H1 (cell line): ENCODE data around the gene MKI67. TPM values are rescaled to one million over a fixed set of nuclear protein-coding genes. Genes with fewer than 3 reads are reported as not detected.

ENCODE experiments used
- CTCF ChIA-PET: fragments of 300-600 bp; sonication (Branson Sonifier 250); formaldehyde crosslinking; loops from one replicate; lab custom pipeline; 2021; ENCODE audit not compliant: partially characterized antibody; lab: Charles Lee
- POLR2A ChIA-PET: fragments of 300-600 bp; sonication (Branson Sonifier 250); formaldehyde crosslinking; loops from one replicate; lab custom pipeline; 2021; ENCODE audit warnings: inconsistent platforms; ENCODE audit not compliant: partially characterized antibody; lab: Charles Lee
- DNase-seq, 2 experiments: peaks; one replicate each; pipeline versions ENCODE4 v3.0.0 to v3.0.0-alpha.2; 2010 to 2022; ENCODE audit warnings: low spot score in 2 of 2, low read depth in 1 of 2, mixed read lengths in 1 of 2
- FAIRE-seq: peaks from 2 replicates; lab custom pipeline; 2011; peaks lifted over from hg19 to GRCh38; lab: Jason Lieb, UNC
- H2AFZ ChIP-seq: 2 replicates; pipeline ENCODE4 v1.8.1; 2012; ENCODE audit warnings: low read length, inconsistent platforms
- H2AK5ac ChIP-seq: 2 replicates; pipeline ENCODE4 v1.6.1; 2013; ENCODE audit warnings: low read depth, low read length
- H2BK120ac ChIP-seq: replicated peaks from 2 replicates; pipeline ENCODE3; 2013; ENCODE audit warnings: low read depth, low read length, inconsistent platforms
- H2BK12ac ChIP-seq: 2 replicates; pipeline ENCODE4 v1.6.1; 2013; ENCODE audit warnings: low read depth, low read length
- H2BK15ac ChIP-seq: 2 replicates; pipeline ENCODE4 v1.6.1; 2013; ENCODE audit warnings: low read length
- H2BK20ac ChIP-seq: 2 replicates; pipeline ENCODE4 v1.6.1; 2013; ENCODE audit warnings: low read length
- H2BK5ac ChIP-seq: 2 replicates; pipeline ENCODE4 v1.6.1; 2013; ENCODE audit warnings: low read depth, low read length
- H3K14ac ChIP-seq: 2 replicates; pipeline ENCODE4 v1.6.1; 2013; ENCODE audit warnings: inconsistent platforms; ENCODE audit not compliant: insufficient read length
- H3K18ac ChIP-seq: 2 replicates; pipeline ENCODE4 v1.6.1; 2013; ENCODE audit warnings: low read length; ENCODE audit errors: extremely low read depth
- H3K23ac ChIP-seq: 2 replicates; pipeline ENCODE4 v1.6.1; 2013; ENCODE audit warnings: inconsistent platforms; ENCODE audit not compliant: insufficient read length
- H3K23me2 ChIP-seq: 2 replicates; pipeline ENCODE4 v1.6.1; 2013; ENCODE audit warnings: low read depth, low read length
- H3K27ac ChIP-seq: 2 replicates; pipeline ENCODE4 v1.6.1; 2011; ENCODE audit warnings: low read depth, low read length, inconsistent platforms
- H3K27me3 ChIP-seq, 4 experiments: replicated peaks in 1 of 4; 1 replicate in 1 of 4; 2 replicates in 3 of 4; pipeline versions ENCODE4 v1.6.1 to v1.8.1; 2011 to 2013; ENCODE audit warnings: low read length in 3 of 4, mild to moderate bottlenecking in 3 of 4, inconsistent platforms in 2 of 4, mixed read lengths in 2 of 4, moderate library complexity in 1 of 4; ENCODE audit not compliant: control insufficient read depth in 3 of 4, insufficient read depth in 3 of 4; ENCODE audit errors: extremely low read depth in 1 of 4
- H3K36me3 ChIP-seq, 4 experiments: 2 replicates each; pipeline versions ENCODE4 v1.6.1 to v1.8.1; 2011 to 2013; ENCODE audit warnings: mild to moderate bottlenecking in 4 of 4, low read length in 3 of 4, moderate library complexity in 2 of 4, control low read depth in 1 of 4, inconsistent platforms in 1 of 4; ENCODE audit not compliant: insufficient read depth in 4 of 4, control insufficient read depth in 2 of 4
- H3K4ac ChIP-seq: replicated peaks from 2 replicates; pipeline ENCODE3; 2013; ENCODE audit warnings: low read length, low read depth, mixed read lengths, inconsistent platforms; ENCODE audit not compliant: insufficient read length
- H3K4me1 ChIP-seq, 4 experiments: replicated peaks in 1 of 4; 1 replicate in 1 of 4; 2 replicates in 3 of 4; pipeline versions ENCODE4 v1.6.1 to v1.8.1; 2011 to 2013; ENCODE audit warnings: low read length in 3 of 4, inconsistent platforms in 2 of 4, mixed read lengths in 1 of 4; ENCODE audit not compliant: insufficient read depth in 4 of 4, control insufficient read depth in 3 of 4
- H3K4me2 ChIP-seq, 2 experiments: 2 replicates each; pipeline versions ENCODE4 v1.6.1 to v1.8.1; 2011 to 2013; ENCODE audit warnings: low read depth in 2 of 2, low read length in 2 of 2, control low read depth in 1 of 2, inconsistent platforms in 1 of 2, mild to moderate bottlenecking in 1 of 2; ENCODE audit not compliant: insufficient read depth in 1 of 2
- H3K4me3 ChIP-seq, 4 experiments: fragments of 200-600, 300-600 bp in 1 of 4; sonication (generic), shearing (Covaris generic), sonication (Bioruptor Twin) in 1 of 4; 2 replicates each; pipeline versions ENCODE4 v1.5.1 to v1.8.1; 2011 to 2016; ENCODE audit warnings: low read length in 4 of 4, low read depth in 3 of 4, control low read depth in 2 of 4, inconsistent platforms in 2 of 4, mild to moderate bottlenecking in 2 of 4, mixed read lengths in 1 of 4, moderate library complexity in 1 of 4; ENCODE audit not compliant: insufficient read depth in 2 of 4; ENCODE audit errors: extremely low read depth in 1 of 4
- H3K56ac ChIP-seq: replicated peaks from 2 replicates; pipeline ENCODE3; 2013; ENCODE audit warnings: low read depth, mild to moderate bottlenecking, mixed read lengths, low read length, inconsistent platforms; ENCODE audit not compliant: insufficient read length
- H3K79me1 ChIP-seq: 2 replicates; pipeline ENCODE4 v1.6.1; 2013; ENCODE audit warnings: low read depth, low read length, control low read depth
- H3K79me2 ChIP-seq, 2 experiments: 2 replicates each; pipeline versions ENCODE4 v1.6.1 to v1.8.1; 2012 to 2013; ENCODE audit warnings: low read length in 2 of 2, mild to moderate bottlenecking in 2 of 2, inconsistent platforms in 1 of 2; ENCODE audit not compliant: insufficient read depth in 2 of 2, control insufficient read depth in 1 of 2
- H3K9ac ChIP-seq, 4 experiments: replicated peaks in 1 of 4; 1 replicate in 1 of 4; 2 replicates in 3 of 4; pipeline versions ENCODE4 v1.6.1 to v1.8.1; 2011 to 2013; ENCODE audit warnings: low read depth in 3 of 4, low read length in 3 of 4, control low read depth in 2 of 4, mild to moderate bottlenecking in 2 of 4, moderate library complexity in 2 of 4, inconsistent platforms in 1 of 4; ENCODE audit errors: extremely low read depth in 1 of 4
- H3K9me3 ChIP-seq, 2 experiments: 2 replicates each; pipeline versions ENCODE4 v1.6.1 to v1.8.1; 2012 to 2013; ENCODE audit warnings: mild to moderate bottlenecking in 2 of 2, moderate library complexity in 2 of 2, control low read depth in 1 of 2, inconsistent platforms in 1 of 2, low read depth in 1 of 2, low read length in 1 of 2, mixed read lengths in 1 of 2; ENCODE audit not compliant: insufficient read depth in 2 of 2
- H4K20me1 ChIP-seq, 2 experiments: replicated peaks in 1 of 2; 2 replicates each; pipeline versions ENCODE3 to v1.8.1; 2011 to 2013; ENCODE audit warnings: inconsistent platforms in 2 of 2, low read length in 2 of 2, mild to moderate bottlenecking in 1 of 2; ENCODE audit not compliant: insufficient read depth in 2 of 2, control insufficient read depth in 1 of 2
- H4K5ac ChIP-seq: 2 replicates; pipeline ENCODE4 v1.6.1; 2013; ENCODE audit warnings: low read length, low read depth, mixed read lengths, inconsistent platforms; ENCODE audit not compliant: insufficient read length
- H4K8ac ChIP-seq: 2 replicates; pipeline ENCODE4 v1.8.0; 2013; ENCODE audit warnings: mild to moderate bottlenecking, moderate library complexity, low read length, inconsistent platforms; ENCODE audit not compliant: insufficient read depth; ENCODE audit errors: extremely low read depth
- H4K91ac ChIP-seq: replicated peaks from 2 replicates; pipeline ENCODE3; 2013; ENCODE audit warnings: low read length, mixed read lengths, inconsistent platforms; ENCODE audit not compliant: insufficient read length
- BRCA1 ChIP-seq: IDR thresholded peaks from 2 replicates; pipeline ENCODE4 v1.6.1; 2012; ENCODE audit warnings: low read depth, low read length, improper control_type of control experiment
- EP300 ChIP-seq, 2 experiments: IDR thresholded peaks; 1 replicate in 1 of 2; 2 replicates in 1 of 2; pipeline ENCODE4 v1.6.1; 2011 to 2012; ENCODE audit warnings: low read depth in 2 of 2, low read length in 2 of 2, mild to moderate bottlenecking in 2 of 2, borderline replicate concordance in 1 of 2, inconsistent platforms in 1 of 2, moderate library complexity in 1 of 2
- FOSL1 ChIP-seq: IDR thresholded peaks from 2 replicates; pipeline ENCODE4 v1.6.1; 2011; ENCODE audit warnings: mild to moderate bottlenecking, low read depth, low read length, moderate library complexity; ENCODE audit not compliant: insufficient read depth
- GTF2F1 ChIP-seq: IDR thresholded peaks from 2 replicates; pipeline ENCODE4 v1.6.1; 2012; ENCODE audit warnings: low read depth, low read length, improper control_type of control experiment, borderline replicate concordance
- KDM5A ChIP-seq: fragments of 200-600 bp; IDR thresholded peaks from 2 replicates; pipeline ENCODE4 v1.7.1; 2012; ENCODE audit warnings: mild to moderate bottlenecking, low read length, inconsistent platforms, mixed read lengths
- NRF1 ChIP-seq: IDR thresholded peaks from 2 replicates; pipeline ENCODE4 v1.6.1; 2011; ENCODE audit warnings: mild to moderate bottlenecking, low read depth, low read length, improper control_type of control experiment
- RNF2 ChIP-seq: fragments of 200-900, 300-1000 bp; sonication (generic); IDR thresholded peaks from 2 replicates; pipeline ENCODE4 v1.7.1; 2016; ENCODE audit warnings: borderline replicate concordance, low read depth, mild to moderate bottlenecking, antibody characterized with exemption, low read length; ENCODE audit not compliant: poor library complexity, severe bottlenecking; ENCODE audit errors: missing control alignments
- SRF ChIP-seq: IDR thresholded peaks from 2 replicates; pipeline ENCODE4 v1.6.1; 2011; ENCODE audit warnings: mild to moderate bottlenecking, low read depth, low read length, moderate library complexity
- WGBS, 2 experiments: shearing (Covaris generic) in 1 of 2; methylation state at CpG; one replicate each; pipeline versions ENCODE4 v1.1.6 to v1.1.7; 2013 to 2015; ENCODE audit warnings: low lambda C conversion rate in 2 of 2, mixed read lengths in 2 of 2, inconsistent platforms in 1 of 2, low coverage in 1 of 2, missing lambda C conversion rate in 1 of 2; ENCODE audit not compliant: insufficient replicate concordance in 2 of 2, insufficient coverage in 1 of 2, insufficient read length in 1 of 2; ENCODE audit errors: extremely low coverage in 1 of 2, missing lambda C conversion rate in 1 of 2; 5-methylcytosine and 5-hydroxymethylcytosine counted together
- polyA plus RNA-seq, 7 experiments: library from polyadenylated mRNA; depleted of rRNA in 3 of 7; stranded (reverse) in 5 of 7; unstranded in 2 of 7; fragments of >200 nt in 5 of 7; fragments of 200-250 nt in 2 of 7; gene quantifications; 1 replicate in 5 of 7; 2 replicates in 1 of 7; 4 replicates in 1 of 7; pipeline versions ENCODE4 v1.2.1 to v1.2.3, GENCODE V29; 2011 to 2013; ENCODE audit warnings: missing spikeins in 2 of 7, mixed read lengths in 2 of 7
- total RNA-seq: library from RNA; stranded (reverse); fragmentation: NEBNext Ultra II Directional; extraction: Animal tissue kit (Norgen Biotek cat#: 25700); gene quantifications from 2 replicates; pipeline ENCODE4 v1.2.1, GENCODE V29; 2021

MKI67 gene
- total and polyA plus RNA-seq, 2 of the 8 experiments (the other 6 are each of a cell fraction or from before 2014, with no cell fraction given) = 15.8 to 85.1 TPM

DNA sequence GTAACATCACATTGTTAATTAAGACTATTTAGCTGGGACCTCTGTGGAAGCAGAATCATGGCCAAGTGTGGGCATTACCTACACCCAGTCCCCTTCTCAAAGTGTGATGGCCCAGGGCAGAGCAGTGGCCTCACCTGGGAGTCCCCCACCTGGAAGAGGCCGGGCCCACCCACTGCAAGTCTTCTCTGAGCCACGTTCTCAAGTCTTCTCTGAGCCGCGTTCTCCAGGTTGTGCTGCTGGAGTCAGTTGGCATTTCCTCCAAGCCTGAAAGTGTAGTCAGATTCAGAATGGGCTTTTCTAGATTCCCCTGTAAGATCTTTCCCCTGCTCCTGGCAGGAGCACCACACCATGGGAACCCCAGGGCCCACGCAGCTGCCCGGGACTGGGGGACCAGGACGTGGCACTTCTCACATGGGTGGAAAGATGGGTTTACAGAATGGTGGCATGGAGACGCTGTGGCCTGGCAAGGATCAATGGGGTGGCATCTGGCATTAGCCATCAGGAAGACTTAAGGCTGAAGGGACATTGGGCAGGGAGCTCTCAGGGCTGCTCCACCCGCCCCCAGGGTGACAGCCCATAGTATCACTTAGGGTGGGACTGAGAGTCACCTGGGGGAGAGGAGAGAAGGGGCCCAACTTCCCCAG is 68.0 kb downstream of the MKI67 start:
- Histone ChIP-seq H2BK120ac (no peak overlapping the region), H2BK20ac (no peak overlapping the region), H3K18ac (no peak overlapping the region), H2BK15ac (no peak overlapping the region), H3K4me2 (no peak overlapping the region), H4K8ac (no peak overlapping the region), H2BK5ac (no peak overlapping the region), H4K20me1 (peaks cover 0 to 6% of the 10 kb centered on the region in 2 experiments), H4K5ac (no peak overlapping the region), H3K56ac (no peak overlapping the region), H3K14ac (no peak overlapping the region), H3K23me2 (peaks cover 5% of the 10 kb centered on the region; the same call in 1 of the 2 replicates), H4K91ac (no peak overlapping the region), H3K79me2 (no peaks in the 10 kb centered on the region), H3K27ac (no peak overlapping the region), H3K9ac (no peak overlapping the region), H3K27me3 (no peaks in the 10 kb centered on the region), H2AFZ (no peak overlapping the region), H3K36me3 (no peaks in the 10 kb centered on the region), H2BK12ac (no peak overlapping the region), H3K4ac (no peak overlapping the region), H2AK5ac (no peak overlapping the region), H3K79me1 (no peaks in the 10 kb centered on the region), H3K9me3 (no peaks in the 10 kb centered on the region)
- FAIRE-seq (no peak), DNase-seq (no peak)
- WGBS, 2 experiments = 94% methylated on average over 9 of the region's 9 CpGs; no CpG with 5 or more reads in 1 of the 2 experiments
- ChIA-PET POLR2A (no interaction called here), CTCF (interaction anchor here (0.9 to 3.1 kb wide), 6 partner anchors 10 to 151 kb away, joined by 4 to 18 read pairs (median 10); partner anchors contain the start of gene PTPRE)
- TF ChIP-seq SRF = no peak
- no peak for TF ChIP-seq BRCA1
- no peak for TF ChIP-seq RNF2
- TF ChIP-seq GTF2F1 = no peak
- no peak for TF ChIP-seq FOSL1
- TF ChIP-seq NRF1 = no peak
- no peak for TF ChIP-seq KDM5A
- TF ChIP-seq EP300 (IDR thresholded peaks at IDR 0.05; ENCODE audit: borderline replicate concordance in 1 of 2, low read depth in 2 of 2, low read length in 2 of 2) = no peak
- TF ChIP-seq, all 59 proteins: peak for 0
- peaks cover 3 to 12% (median 10%) of the 10 kb centered on the region in 4 experiments; a peak in 6 of 7 replicates for H3K4me1 ChIP-seq
- H3K4me3 ChIP-seq = no peak overlapping the region
- no peak overlapping the region for H3K23ac ChIP-seq
